RWPE2 (cell line): Measurements from ENCODE around the gene PTPRN2.

Experiments used
- ATAC-seq: fragments of 200-7000 bp; cut with Tn5 transposase; 3 replicates; pipeline ENCODE4 v1.9.1; 2021; ENCODE audit warnings: low read depth
- DNase-seq: peaks from one replicate; pipeline ENCODE4 v3.0.0-alpha.2; 2020; ENCODE audit warnings: low spot score
- H3K27ac ChIP-seq: fragments of 450-650 bp; 2 replicates; pipeline ENCODE4 v1.5.1; 2017; ENCODE audit warnings: mild to moderate bottlenecking; ENCODE audit not compliant: poor library complexity, severe bottlenecking
- H3K27me3 ChIP-seq: fragments of 250-450 bp; sonication (Bioruptor Pico); 2 replicates; pipeline ENCODE4 v1.5.1; 2021; ENCODE audit warnings: mild to moderate bottlenecking, moderate library complexity; ENCODE audit not compliant: insufficient read depth, poor library complexity, severe bottlenecking
- H3K36me3 ChIP-seq: fragments of 250-450 bp; sonication (Bioruptor Pico); 2 replicates; pipeline ENCODE4 v1.5.1; 2020; ENCODE audit warnings: low read depth, mild to moderate bottlenecking, moderate library complexity
- H3K4me1 ChIP-seq: fragments of 250-450 bp; sonication (Bioruptor Pico); 2 replicates; pipeline ENCODE4 v1.5.1; 2021; ENCODE audit warnings: mild to moderate bottlenecking, moderate library complexity; ENCODE audit not compliant: insufficient read depth, poor library complexity, severe bottlenecking
- H3K4me3 ChIP-seq: fragments of 250-450 bp; sonication (Bioruptor Pico); 2 replicates; pipeline ENCODE4 v1.5.1; 2021; ENCODE audit warnings: mild to moderate bottlenecking, moderate library complexity; ENCODE audit not compliant: severe bottlenecking
- H3K9me3 ChIP-seq: fragments of 250-450 bp; sonication (Bioruptor Pico); 2 replicates; pipeline ENCODE4 v1.5.1; 2021; ENCODE audit warnings: mild to moderate bottlenecking, moderate library complexity; ENCODE audit not compliant: severe bottlenecking
- TF ChIP-seq, protein P1 (sequence below): fragments of 450-650 bp; IDR thresholded peaks from one replicate; pipeline ENCODE4 v1.5.1; 2017; ENCODE audit warnings: mild to moderate bottlenecking, moderate library complexity; ENCODE audit not compliant: poor library complexity, severe bottlenecking

Gene PTPRN2

DNA sequence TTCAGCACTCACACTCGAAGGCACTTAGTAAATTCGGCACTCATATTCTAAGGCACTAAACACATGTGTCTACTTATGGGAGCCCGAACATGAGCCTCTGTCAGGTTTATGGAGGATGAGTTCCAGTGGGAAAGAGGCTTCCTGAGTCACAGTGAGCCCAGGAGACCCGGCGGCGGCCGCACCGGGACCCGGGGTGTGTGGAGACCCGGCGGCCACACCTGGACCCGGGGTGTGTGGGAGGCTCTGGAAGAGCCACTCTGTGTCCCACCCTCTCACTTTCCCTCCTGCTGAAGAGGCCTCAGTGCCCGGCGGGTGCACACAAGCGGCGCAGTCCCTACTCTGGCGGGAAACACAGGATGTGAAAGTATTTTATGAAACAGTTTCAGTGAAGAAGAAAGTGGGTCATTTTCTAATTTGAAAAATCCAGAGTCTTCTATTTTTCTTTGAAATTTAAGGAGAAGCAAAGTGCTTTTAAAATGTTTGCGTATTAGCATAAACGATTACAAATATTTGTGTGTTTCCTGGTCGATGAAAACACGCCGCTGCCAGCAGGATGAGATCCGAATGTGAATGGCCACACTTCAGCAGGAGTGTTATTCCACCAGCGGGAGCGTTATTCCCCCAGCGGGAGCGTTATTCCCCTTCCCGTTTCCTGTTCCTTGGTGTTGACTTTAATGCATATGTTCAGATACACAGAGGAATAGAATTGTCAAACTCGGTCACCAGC is 625.7 kb downstream of the PTPRN2 start:
- H3K27ac ChIP-seq: no peak overlapping the region
- no peaks in the 10 kb centered on the region for H3K36me3 ChIP-seq
- ATAC-seq: no peak
- DNase-seq: no peak
- no peak overlapping the region for H3K4me3 ChIP-seq
- peaks cover 4% of the 10 kb centered on the region for H3K9me3 ChIP-seq
- H3K27me3 ChIP-seq: no peaks in the 10 kb centered on the region
- TF ChIP-seq, protein P1, sequence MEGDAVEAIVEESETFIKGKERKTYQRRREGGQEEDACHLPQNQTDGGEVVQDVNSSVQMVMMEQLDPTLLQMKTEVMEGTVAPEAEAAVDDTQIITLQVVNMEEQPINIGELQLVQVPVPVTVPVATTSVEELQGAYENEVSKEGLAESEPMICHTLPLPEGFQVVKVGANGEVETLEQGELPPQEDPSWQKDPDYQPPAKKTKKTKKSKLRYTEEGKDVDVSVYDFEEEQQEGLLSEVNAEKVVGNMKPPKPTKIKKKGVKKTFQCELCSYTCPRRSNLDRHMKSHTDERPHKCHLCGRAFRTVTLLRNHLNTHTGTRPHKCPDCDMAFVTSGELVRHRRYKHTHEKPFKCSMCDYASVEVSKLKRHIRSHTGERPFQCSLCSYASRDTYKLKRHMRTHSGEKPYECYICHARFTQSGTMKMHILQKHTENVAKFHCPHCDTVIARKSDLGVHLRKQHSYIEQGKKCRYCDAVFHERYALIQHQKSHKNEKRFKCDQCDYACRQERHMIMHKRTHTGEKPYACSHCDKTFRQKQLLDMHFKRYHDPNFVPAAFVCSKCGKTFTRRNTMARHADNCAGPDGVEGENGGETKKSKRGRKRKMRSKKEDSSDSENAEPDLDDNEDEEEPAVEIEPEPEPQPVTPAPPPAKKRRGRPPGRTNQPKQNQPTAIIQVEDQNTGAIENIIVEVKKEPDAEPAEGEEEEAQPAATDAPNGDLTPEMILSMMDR: no peak
- no peaks in the 10 kb centered on the region for H3K4me1 ChIP-seq

DNA sequence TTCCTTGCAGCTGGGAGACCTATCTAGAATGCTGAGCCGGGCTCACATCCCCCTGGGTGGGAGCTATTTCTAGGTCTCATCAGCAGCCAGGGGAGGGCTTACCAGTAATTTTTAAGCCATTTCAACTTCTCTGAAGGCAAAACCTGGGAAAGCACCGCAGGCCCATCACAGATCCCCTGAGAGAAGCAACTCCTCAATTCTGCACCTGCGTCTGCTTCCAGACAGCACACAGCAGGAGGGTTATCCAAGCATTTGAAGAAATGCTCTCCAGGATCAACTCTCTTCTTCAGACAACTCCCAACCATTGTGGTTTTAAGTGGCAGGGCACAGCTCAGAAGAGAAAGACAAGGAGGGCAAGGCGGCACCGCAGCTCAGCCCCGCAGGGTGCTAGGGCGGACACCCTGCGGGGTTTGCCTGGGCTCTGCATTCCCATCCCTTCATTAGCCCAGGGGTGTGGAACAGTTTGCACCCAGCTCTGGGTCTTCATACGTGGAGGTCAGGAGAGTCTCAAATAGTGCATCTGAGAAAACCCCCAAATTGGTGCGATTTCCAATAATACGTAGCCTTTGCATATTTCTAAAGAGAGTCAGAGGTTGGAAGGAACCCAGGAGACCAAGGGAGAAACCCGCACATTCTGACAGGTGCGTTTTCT is 632.1 kb downstream of the PTPRN2 start:
- no peak overlapping the region for H3K27ac ChIP-seq

DNA sequence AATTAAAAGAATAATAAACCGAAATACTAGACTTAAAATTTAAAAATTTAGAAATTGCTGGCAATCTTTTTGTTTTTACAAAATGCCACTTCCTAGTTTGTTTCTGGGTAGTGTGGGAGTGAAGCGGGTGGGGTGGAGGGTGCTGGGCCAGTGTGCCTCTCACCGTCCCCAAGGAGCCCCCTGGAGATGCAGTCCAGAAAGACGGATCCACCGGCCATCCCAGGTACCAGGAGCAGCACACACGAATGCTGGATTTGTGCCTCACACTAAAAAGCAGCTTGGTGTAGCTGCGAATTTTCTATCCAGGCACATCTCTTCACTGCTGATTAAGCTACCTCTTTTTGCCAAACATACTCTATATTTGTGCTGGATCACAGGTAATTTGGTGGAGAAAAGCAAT is 632.7 kb downstream of the PTPRN2 start:
- Histone ChIP-seq H3K27ac (no peak overlapping the region), H3K36me3 (no peaks in the 10 kb centered on the region), H3K27me3 (no peaks in the 10 kb centered on the region), H3K4me3 (no peak overlapping the region), H3K9me3 (peaks cover 4% of the 10 kb centered on the region), H3K4me1 (no peaks in the 10 kb centered on the region)
- DNase-seq (no peak), ATAC-seq (no peak)
- TF ChIP-seq, protein P1: no peak

More for the DNA sequence above, 632.1 kb downstream of the PTPRN2 start:
- Histone ChIP-seq H3K4me1 (no peaks in the 10 kb centered on the region), H3K27me3 (no peaks in the 10 kb centered on the region), H3K4me3 (no peak overlapping the region), H3K9me3 (peaks cover 4% of the 10 kb centered on the region), H3K36me3 (no peaks in the 10 kb centered on the region)
- TF ChIP-seq, protein P1: no peak
- ATAC-seq (no peak), DNase-seq (no peak)

DNA sequence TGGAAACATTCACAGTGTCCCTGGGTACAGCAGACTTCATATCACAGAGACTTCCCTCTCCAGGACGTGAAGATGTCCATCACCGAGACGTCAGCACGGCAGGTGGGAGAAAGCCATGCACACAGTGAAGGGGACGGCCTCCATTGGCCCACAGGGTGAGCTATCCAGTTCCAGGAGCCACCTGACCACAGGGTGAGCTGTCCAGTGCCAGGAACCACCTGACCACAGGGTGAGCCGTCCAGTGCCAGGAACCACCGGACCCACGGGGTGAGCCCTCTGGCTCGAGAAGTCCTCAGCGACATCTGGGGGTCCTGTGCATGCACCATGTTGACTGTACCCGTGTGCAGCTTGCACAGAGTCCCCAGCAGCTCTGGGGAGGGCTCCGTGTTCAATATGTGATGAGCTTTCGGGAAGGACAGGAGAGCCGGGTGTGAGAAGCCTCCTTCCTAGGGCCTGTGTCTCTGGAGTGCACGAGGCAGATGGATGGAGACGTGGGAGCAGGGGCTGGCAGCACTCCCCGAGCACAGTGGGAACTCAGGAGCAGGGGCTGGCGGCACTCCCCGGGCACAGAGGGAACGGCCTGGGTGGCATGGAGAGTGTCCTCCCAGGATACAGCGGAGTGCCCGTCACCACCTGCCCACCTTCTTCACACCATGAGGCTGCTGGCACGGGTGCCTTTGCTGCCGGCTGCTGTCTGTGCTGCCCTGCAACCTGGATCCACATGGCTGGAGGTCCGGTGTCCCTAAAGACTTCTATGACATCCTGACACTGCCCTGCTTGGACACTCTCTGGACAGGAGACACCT is 634.6 kb downstream of the PTPRN2 start:
- Histone ChIP-seq H3K4me1 (no peaks in the 10 kb centered on the region), H3K36me3 (no peaks in the 10 kb centered on the region), H3K9me3 (peaks cover 4% of the 10 kb centered on the region), H3K27me3 (no peaks in the 10 kb centered on the region), H3K27ac (no peak overlapping the region), H3K4me3 (no peak overlapping the region)
- ATAC-seq: no peak
- TF ChIP-seq, protein P1: no peak
- DNase-seq: no peak
